GM10847 (cell line): ENCODE measurements around the gene CORO2A.

Experiments used
- POLR2A ChIP-seq: IDR thresholded peaks from 2 replicates; pipeline ENCODE4 v1.6.1; 2011; ENCODE audit not compliant: insufficient read length; ENCODE audit errors: extremely low read depth

CORO2A gene

DNA sequence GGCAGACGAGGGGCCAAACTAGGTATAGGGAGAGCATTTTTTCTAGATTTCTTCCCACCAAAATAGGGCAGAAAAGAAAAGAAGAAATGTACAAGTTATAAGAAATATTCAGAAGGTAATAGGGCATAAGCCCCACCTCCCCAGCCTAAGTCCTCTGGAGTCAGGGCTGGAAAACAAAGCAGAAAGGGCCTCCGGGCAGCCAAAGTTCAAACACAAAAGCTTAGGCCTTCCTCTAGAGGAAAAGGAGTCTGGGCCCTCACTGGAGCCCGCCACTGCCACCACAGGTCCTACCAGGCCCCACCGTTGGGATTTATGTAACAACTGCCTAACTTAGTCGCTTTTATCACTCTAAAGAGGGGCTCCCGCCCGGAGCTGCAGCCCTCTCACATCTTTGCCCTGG, 35.4 kb upstream of the CORO2A start:
- no peak for TF ChIP-seq POLR2A

GRCh38 chr9:98226957-98227356, 34.5 kb upstream of the CORO2A start:
- no peak for TF ChIP-seq POLR2A

DNA sequence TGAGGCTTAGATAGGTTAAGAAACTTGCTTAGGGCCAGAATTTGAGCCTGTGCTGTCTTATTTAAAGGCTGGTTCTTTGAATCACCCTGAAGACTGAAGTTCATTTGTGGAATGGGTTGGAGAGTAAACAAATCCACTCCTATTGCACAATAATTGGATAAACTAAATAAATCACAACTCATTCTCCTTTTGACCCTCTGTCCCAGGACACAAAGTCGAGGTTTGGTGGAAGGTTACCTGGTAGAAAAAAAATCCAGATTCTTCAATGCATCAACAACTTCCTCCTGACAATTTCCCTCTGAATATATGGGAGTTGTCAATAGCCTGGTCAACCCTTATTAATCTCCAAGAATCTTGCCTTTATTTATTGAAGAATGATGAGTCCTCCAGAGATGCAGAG, 34.1 kb upstream of the CORO2A start:
- TF ChIP-seq POLR2A, result no peak

DNA sequence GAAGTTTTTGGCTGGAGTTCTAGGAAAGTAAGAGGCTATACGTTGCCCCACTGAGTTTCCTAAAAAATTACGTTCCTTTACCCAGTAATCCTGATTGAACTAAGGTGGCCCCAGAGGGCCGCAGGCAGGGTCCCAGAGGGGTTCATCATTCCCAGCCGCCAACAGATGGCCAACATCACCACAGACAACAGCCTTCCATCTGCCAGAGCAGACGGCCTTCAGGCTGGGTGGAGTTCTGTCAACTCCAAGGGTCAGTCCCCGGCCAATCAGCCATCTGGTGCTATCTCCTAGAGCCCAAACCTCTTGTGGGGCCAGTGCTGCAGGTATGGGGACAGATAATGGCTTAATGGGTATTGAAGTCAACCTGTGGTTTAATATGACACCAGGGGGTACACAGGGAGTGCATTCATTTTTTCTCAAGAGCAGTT, 32.6 kb upstream of the CORO2A start:
- no peak for TF ChIP-seq POLR2A

DNA sequence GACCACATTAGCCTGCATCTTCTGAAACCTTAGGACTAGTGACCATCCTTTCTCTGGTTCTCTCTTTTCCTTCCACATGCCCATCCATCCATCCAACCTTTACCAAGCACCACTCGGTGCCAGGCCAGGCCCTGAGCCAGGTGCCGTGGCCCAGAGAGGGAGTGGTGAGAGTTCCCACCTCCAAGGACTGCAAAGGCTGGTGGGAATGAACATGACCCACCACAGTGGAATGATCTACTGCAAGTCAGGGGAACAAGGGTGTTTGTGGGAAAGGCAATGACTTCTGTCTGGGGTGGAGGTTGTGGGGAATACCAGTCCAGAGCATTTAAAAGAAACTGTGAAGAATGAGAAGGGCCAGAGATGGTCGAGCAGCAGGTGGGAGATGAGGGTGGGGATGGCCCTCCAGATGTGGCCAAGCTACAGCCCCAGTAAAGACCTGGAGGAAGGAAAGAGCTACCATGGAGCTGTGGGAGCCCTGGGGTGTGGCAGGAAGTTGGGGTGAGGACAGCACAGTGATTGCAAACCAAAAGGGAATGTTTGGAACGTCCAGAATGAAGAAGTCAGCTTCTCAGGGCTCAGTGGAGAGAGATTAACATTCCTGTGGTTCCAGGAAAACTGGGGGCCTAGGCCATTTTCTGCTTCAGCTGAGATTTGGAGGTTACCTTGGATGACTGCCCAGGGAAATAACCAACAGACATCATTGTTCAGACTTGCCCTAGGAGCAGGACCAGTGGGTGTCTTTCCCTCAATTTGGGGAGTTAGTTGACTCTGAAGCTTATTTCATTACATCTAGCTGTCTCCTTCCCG, 30.7 kb upstream of the CORO2A start:
- TF ChIP-seq POLR2A, result no peak

DNA sequence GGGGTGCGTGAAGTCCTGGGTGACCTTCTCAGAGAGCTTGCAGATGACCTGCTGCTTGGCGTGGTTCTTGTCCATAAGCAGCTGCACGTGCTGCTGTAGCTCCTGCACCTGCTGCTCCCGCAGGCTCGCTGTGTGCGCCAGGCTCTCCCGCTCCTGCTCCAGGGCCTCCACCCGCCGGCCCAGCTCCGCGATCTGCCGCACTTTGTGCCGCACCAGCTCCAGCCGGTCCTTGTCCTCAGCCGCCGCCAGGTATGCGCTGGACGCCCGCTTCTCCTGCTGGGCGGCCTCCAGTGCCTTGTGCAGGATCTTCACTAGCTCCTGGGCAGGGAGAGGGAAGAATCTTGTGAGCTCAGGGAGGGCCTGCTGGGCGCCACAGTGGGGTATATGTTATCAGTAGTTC, 28.5 kb upstream of the CORO2A start:
- no peak for TF ChIP-seq POLR2A

DNA sequence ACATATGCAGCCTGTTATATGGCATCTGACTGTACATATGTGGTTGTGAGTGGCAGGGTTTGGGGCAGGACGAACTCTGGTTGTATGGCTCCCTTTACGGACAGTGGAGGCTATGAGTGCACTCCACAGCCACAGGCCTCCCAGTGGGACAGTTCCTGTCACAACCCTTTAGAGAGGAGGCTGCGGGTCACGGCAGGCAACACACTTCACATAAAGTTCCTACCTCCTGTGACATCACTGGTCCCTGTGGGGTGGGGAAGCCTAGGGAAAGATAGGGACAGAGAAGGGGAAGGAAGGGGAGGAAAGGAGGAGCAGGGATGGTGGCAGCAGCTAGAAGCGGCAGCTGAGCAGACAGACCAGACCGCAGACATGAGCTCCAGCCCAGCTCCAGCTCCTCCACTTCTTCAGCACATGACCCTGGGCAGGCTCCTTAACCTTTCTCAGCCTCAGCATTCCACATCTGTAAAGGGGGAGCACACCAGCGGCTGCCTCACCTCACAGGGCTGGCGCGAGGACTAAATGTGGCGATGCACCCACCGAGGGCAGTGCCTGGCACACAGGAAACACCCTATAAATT, 27.4 kb upstream of the CORO2A start:
- no peak for TF ChIP-seq POLR2A

DNA sequence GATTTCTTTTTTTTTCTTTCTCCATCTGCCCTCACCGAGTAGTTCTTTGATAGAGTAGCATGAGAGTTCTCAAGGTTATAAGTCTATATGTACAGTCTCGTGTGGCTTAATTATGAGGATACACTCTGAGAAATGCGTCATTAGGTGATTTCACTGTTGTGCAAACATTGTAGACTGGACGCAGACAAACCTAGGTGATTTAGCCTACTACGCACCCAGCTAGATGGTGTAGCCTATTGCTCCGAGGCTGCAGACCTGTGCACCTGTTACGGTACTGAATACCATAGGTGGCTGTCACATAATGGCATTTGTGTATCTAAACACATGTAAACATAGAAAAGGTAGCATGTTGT, 26.9 kb upstream of the CORO2A start:
- TF ChIP-seq POLR2A, result no peak

DNA sequence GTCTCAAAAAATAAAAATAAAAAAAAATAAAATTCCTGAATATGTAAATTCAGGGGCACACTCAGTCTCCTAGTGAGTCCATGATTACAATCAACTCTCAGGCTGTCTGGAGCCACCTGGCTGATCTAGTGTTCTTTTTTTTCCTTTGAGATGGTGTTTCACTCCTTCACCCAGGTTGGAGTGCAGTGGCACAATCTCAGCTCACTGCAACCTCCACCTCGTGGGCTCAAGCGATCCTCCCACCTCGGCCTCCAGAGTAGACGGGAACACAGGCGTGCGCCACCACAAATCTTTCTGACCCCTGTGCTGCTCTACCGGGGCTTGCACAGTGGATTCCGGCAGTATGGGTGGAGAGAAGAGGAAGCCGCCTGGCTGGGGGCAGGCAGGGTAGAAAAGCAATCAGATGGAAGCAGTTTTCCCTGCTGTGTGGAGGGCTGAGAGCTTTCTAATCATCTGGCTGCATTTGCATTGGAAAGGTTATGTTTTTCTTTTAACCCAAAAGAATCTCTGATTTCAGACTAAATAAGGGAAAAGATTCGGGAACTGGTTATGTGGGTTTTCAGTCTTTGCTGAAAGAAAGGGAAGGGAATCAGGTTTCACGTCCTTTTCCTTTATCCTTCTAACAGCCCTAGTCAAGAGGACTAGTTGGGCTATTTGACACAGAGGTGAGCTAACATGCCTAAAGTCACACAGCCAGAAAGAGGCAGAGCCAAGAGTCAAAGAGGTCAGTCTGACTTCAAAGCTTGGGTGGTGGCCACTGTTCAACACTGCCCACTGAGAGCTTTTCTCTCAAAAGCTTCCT, 26.3 kb upstream of the CORO2A start:
- TF ChIP-seq POLR2A, result no peak

DNA sequence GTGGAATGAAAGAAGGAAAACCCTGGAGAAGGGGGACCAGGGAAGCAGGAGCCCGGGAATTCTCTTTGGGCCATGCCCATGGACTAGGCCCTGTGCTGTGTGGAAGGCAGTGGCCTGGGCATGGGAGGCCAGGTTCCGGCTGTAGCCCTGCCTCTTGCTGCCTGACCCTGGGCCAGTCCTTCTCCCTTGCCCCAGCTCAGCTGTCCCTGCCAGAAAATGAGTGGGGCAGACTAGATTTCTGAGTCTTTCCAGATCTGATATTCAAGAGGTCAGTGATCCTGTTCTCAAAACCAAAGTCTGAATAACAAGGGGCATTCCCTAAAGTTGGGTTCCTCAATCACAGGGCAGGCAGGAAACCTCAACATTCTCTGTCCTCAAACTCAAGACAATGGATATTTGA, 24.8 kb upstream of the CORO2A start:
- TF ChIP-seq POLR2A, result no peak

DNA sequence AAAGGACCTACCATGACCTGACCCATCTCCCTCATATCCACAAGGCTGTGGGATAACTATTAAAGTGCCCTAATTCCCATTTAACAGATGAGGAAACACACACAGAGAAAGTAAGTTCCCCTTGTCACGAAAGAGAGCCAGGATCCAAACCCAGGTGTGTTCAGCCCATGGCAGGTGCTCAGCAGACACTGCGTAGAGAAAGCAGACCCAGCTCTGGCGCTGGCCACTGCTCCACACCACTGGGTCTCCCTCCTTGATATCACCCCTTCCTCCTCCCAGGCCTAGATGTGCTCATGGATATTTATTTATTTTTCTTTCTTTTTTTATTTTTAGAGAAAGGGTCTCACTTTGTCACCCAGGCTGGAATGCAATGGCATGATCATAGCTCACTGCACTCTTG, 24.0 kb upstream of the CORO2A start:
- no peak for TF ChIP-seq POLR2A

- no peak for TF ChIP-seq POLR2A
Measured at GRCh38 chr9:98215821-98216220, 23.4 kb upstream of the CORO2A start.

DNA sequence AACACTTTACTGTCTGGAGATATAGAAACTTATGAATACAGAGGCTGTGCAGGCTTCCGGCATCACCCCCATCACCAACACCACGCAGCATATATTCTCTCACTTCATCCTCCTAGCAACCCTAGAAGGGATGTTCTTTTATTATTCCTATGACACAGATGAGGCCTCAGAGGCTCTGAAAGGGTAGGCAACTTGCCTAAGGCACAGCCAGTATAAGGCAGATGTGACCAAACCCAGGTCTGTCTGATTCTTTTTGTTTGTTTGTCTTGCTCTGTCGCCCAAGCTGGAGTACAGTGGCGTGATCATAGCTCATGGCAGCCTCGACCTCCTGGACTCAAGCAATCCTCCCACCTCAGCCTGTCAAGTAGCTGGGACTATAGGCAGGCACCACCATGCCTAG, 22.8 kb upstream of the CORO2A start:
- no peak for TF ChIP-seq POLR2A

- no peak for TF ChIP-seq POLR2A
Measured at GRCh38 chr9:98214811-98215210, 22.4 kb upstream of the CORO2A start.

DNA sequence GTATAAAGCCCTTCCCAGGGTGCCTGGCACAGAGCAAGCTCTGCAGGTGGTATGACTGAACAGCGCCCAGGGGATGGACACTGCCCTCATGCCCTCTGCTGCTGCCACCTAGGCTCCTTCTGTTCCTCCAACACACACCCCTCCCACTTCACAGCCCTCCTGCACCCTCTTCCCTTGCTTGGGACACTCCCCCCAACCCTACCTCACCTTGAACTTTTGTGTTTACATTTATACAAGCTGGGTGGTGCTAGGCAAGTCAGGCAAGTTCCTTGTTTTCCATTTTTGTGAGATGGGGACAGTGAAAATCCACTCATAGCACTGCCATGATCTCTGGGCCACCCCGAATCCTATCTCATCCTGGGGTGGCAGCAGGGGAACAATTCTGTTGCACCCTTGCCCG, 18.8 kb upstream of the CORO2A start:
- TF ChIP-seq POLR2A, result no peak

DNA sequence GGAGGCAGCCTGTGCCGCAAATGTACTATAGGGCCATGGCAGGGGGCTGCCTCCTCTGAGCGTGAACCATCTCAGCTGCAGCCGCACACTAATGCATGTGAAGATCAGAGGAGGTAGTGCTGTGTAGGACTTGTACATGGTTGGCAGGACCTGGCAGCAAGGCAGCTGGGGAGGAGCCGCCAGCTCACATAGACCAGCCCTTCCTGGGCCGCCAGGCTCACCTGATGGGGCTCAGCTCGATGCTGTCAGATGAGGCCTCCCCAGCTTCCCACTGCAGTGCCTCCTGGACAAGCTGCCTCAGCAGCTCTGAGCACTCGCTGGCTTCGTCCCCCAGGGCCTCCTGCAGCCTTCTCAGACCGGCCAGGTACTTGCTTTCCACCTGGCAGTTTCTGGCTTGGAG, 18.0 kb upstream of the CORO2A start:
- no peak for TF ChIP-seq POLR2A
